ENCODE measurements around the gene ADAMTS13.

Gene ADAMTS13

GRCh38 chr9:133468374-133468773, 46.2 kb downstream of the ADAMTS13 start:
- Histone ChIP-seq H3K4me3 (no peak overlapping the region), H3K36me3 (peaks cover 0 to 61% (median 23%) of the 10 kb centered on the region in 3 donors), H3K27ac (no peak overlapping the region), H3K27me3 (no peaks in the 10 kb centered on the region), H3K9me3 (no peaks in the 10 kb centered on the region), H3K4me1 (no peaks in the 10 kb centered on the region)
- intact Hi-C loops (cut with DNase I; ENCODE audit: low total_unique reads), result no loop called here
- TF ChIP-seq CTCF (IDR thresholded peaks at IDR 0.05), result no peak
- DNase-seq, result no peak

- no peak for TF ChIP-seq CTCF (IDR thresholded peaks at IDR 0.05)
- Histone ChIP-seq H3K9me3 (no peaks in the 10 kb centered on the region), H3K4me3 (no peak overlapping the region), H3K36me3 (peaks cover 0 to 56% (median 23%) of the 10 kb centered on the region in 3 donors), H3K27ac (no peak overlapping the region), H3K4me1 (no peaks in the 10 kb centered on the region), H3K27me3 (no peaks in the 10 kb centered on the region)
- intact Hi-C loops (cut with DNase I; ENCODE audit: low total_unique reads), result no loop called here
- DNase-seq, result no peak
Observed at GRCh38 chr9:133468777-133469421, 46.7 kb downstream of the ADAMTS13 start.

GRCh38 chr9:133470427-133470924, 48.3 kb downstream of the ADAMTS13 start:
- no peaks in the 10 kb centered on the region for H3K27me3 ChIP-seq
- no peak overlapping the region for H3K27ac ChIP-seq
- H3K9me3 ChIP-seq, result no peaks in the 10 kb centered on the region
- no peaks in the 10 kb centered on the region for H3K4me1 ChIP-seq
- no peak for TF ChIP-seq CTCF (IDR thresholded peaks at IDR 0.05)
- H3K4me3 ChIP-seq, result no peak overlapping the region
- peaks cover 0 to 41% (median 14%) of the 10 kb centered on the region in 3 donors for H3K36me3 ChIP-seq
- intact Hi-C loops (cut with DNase I; ENCODE audit: low total_unique reads), result no loop called here
- DNase-seq, result no peak

- no peak for DNase-seq
- no peak overlapping the region for H3K27ac ChIP-seq
- intact Hi-C loops (cut with DNase I; ENCODE audit: low total_unique reads), result no loop called here
- no peak overlapping the region for H3K4me3 ChIP-seq
- no peak for TF ChIP-seq CTCF (IDR thresholded peaks at IDR 0.05)
- no peaks in the 10 kb centered on the region for H3K9me3 ChIP-seq
- peaks cover 0 to 35% (median 12%) of the 10 kb centered on the region in 3 donors for H3K36me3 ChIP-seq
- no peaks in the 10 kb centered on the region for H3K27me3 ChIP-seq
- no peaks in the 10 kb centered on the region for H3K4me1 ChIP-seq
Observed at GRCh38 chr9:133470988-133471387, 48.8 kb downstream of the ADAMTS13 start.

GRCh38 chr9:133471551-133472276, 49.5 kb downstream of the ADAMTS13 start:
- intact Hi-C loops (cut with DNase I; ENCODE audit: low total_unique reads), result no loop called here
- Histone ChIP-seq H3K4me1 (no peaks in the 10 kb centered on the region), H3K36me3 (peaks cover 0 to 32% (median 12%) of the 10 kb centered on the region in 3 donors), H3K27me3 (no peaks in the 10 kb centered on the region), H3K27ac (no peak overlapping the region), H3K4me3 (no peak overlapping the region), H3K9me3 (no peaks in the 10 kb centered on the region)
- DNase-seq, result no peak
- TF ChIP-seq CTCF (IDR thresholded peaks at IDR 0.05), result no peak

Measured in tibial artery (tissue), 4 donors.